ENCODE data around the gene NAA38.

NAA38 gene

DNA sequence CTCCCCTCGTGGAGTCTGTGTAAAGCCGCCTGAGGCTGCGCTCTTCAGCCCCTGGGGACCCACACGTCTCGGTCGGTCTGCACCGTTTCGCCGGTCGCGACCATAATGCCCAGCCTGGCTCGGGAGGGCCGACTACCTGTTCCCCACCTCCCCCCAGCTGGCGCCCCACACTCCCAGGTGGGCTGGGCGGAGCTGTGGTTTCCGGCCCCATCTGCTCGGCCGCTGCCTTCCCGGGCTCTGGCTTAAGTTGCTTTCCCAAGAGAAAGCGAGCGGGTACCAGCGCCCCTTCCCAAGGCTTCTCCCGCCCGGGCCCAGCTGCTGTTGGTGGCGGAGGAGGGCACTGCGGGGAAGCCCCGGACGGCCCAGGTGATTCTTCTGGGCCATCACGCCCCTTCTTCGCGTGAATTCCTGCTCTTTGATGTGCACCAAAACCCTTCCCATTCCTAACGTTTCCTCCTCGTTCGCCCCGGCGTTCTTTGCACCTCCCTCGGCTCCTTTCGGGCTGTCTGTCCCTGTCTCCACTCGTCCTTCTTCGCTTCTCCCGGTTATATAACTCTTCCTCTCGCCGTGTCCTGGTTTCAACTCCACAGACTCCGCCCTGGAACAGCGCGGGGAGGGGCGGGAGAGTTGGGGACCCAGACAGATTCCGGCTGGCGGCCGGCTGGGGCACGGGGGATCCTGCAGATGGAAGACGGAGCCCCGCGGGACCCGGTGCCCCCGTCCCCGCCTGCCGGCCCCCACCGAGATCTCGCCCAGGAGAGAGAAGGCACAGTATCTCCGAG lies 21.4 kb downstream of the NAA38 start (continued):
- TF ChIP-seq, protein P1, sequence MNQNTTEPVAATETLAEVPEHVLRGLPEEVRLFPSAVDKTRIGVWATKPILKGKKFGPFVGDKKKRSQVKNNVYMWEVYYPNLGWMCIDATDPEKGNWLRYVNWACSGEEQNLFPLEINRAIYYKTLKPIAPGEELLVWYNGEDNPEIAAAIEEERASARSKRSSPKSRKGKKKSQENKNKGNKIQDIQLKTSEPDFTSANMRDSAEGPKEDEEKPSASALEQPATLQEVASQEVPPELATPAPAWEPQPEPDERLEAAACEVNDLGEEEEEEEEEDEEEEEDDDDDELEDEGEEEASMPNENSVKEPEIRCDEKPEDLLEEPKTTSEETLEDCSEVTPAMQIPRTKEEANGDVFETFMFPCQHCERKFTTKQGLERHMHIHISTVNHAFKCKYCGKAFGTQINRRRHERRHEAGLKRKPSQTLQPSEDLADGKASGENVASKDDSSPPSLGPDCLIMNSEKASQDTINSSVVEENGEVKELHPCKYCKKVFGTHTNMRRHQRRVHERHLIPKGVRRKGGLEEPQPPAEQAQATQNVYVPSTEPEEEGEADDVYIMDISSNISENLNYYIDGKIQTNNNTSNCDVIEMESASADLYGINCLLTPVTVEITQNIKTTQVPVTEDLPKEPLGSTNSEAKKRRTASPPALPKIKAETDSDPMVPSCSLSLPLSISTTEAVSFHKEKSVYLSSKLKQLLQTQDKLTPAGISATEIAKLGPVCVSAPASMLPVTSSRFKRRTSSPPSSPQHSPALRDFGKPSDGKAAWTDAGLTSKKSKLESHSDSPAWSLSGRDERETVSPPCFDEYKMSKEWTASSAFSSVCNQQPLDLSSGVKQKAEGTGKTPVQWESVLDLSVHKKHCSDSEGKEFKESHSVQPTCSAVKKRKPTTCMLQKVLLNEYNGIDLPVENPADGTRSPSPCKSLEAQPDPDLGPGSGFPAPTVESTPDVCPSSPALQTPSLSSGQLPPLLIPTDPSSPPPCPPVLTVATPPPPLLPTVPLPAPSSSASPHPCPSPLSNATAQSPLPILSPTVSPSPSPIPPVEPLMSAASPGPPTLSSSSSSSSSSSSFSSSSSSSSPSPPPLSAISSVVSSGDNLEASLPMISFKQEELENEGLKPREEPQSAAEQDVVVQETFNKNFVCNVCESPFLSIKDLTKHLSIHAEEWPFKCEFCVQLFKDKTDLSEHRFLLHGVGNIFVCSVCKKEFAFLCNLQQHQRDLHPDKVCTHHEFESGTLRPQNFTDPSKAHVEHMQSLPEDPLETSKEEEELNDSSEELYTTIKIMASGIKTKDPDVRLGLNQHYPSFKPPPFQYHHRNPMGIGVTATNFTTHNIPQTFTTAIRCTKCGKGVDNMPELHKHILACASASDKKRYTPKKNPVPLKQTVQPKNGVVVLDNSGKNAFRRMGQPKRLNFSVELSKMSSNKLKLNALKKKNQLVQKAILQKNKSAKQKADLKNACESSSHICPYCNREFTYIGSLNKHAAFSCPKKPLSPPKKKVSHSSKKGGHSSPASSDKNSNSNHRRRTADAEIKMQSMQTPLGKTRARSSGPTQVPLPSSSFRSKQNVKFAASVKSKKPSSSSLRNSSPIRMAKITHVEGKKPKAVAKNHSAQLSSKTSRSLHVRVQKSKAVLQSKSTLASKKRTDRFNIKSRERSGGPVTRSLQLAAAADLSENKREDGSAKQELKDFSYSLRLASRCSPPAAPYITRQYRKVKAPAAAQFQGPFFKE (tag by site-specific recombination; IDR thresholded peaks at IDR 0.05; ENCODE audit: borderline replicate concordance): no peak
- TF ChIP-seq ZNF423 (tag by site-specific recombination; IDR thresholded peaks at IDR 0.05) (peak; percentile 62), GLIS1 (tag by site-specific recombination; IDR thresholded peaks at IDR 0.05) (peak; percentile 63), GLIS2 (tag by site-specific recombination; IDR thresholded peaks at IDR 0.05) (peak; percentile 88), YY2 (tag by site-specific recombination; IDR thresholded peaks at IDR 0.05) (peak; percentile 34; the same call in 1 of the 2 replicates), ZNF184 (tag by site-specific recombination; IDR thresholded peaks at IDR 0.05) (no peak), KLF8 (tag by site-specific recombination; IDR thresholded peaks at IDR 0.05) (peak; percentile 79), ZNF585B (tag by site-specific recombination; IDR thresholded peaks at IDR 0.05) (no peak), ZNF24 (tag by site-specific recombination; IDR thresholded peaks at IDR 0.05) (0 out of 2 replicates have a peak, but pooled peaks have one; percentile 23), ZNF169 (tag by site-specific recombination; IDR thresholded peaks at IDR 0.05) (no peak), ZNF548 (tag by site-specific recombination; IDR thresholded peaks at IDR 0.05) (no peak), ZFHX2 (tag by site-specific recombination; conservative IDR thresholded peaks at IDR 0.05) (no peak), ZNF133 (tag by site-specific recombination; IDR thresholded peaks at IDR 0.05) (no peak), ZNF19 (tag by site-specific recombination; IDR thresholded peaks at IDR 0.05; ENCODE audit: low read depth) (no peak), GFI1B (tag by site-specific recombination; IDR thresholded peaks at IDR 0.05) (no peak), GLI4 (tag by site-specific recombination; IDR thresholded peaks at IDR 0.05) (peak; percentile 43; the same call in 1 of the 2 replicates), ZNF837 (tag by site-specific recombination; IDR thresholded peaks at IDR 0.05) (no peak), EGR2 (tag by site-specific recombination; IDR thresholded peaks at IDR 0.05; ENCODE audit: low read depth) (no peak), BCL11A (tag by site-specific recombination; IDR thresholded peaks at IDR 0.05; ENCODE audit: low read depth) (0 out of 2 replicates have a peak, but pooled peaks have one; percentile 58), ZNF239 (tag by site-specific recombination; IDR thresholded peaks at IDR 0.05) (no peak)
- TF ChIP-seq, protein P2, sequence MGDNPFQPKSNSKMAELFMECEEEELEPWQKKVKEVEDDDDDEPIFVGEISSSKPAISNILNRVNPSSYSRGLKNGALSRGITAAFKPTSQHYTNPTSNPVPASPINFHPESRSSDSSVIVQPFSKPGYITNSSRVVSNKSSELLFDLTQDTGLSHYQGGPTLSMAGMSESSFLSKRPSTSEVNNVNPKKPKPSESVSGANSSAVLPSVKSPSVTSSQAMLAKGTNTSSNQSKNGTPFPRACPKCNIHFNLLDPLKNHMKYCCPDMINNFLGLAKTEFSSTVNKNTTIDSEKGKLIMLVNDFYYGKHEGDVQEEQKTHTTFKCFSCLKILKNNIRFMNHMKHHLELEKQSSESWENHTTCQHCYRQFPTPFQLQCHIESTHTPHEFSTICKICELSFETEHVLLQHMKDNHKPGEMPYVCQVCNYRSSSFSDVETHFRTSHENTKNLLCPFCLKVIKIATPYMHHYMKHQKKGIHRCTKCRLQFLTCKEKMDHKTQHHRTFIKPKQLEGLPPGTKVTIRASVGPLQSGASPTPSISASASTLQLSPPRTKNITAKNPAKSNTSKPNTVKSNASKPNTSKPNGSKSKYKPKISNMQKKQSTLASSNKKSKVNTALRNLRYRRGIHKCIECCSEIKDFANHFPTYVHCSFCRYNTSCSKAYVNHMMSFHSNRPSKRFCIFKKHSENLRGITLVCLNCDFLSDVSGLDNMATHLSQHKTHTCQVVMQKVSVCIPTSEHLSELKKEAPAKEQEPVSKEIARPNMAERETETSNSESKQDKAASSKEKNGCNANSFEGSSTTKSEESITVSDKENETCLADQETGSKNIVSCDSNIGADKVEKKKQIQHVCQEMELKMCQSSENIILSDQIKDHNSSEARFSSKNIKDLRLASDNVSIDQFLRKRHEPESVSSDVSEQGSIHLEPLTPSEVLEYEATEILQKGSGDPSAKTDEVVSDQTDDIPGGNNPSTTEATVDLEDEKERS (tag by site-specific recombination; IDR thresholded peaks at IDR 0.05): no peak
- TF ChIP-seq, protein P3, sequence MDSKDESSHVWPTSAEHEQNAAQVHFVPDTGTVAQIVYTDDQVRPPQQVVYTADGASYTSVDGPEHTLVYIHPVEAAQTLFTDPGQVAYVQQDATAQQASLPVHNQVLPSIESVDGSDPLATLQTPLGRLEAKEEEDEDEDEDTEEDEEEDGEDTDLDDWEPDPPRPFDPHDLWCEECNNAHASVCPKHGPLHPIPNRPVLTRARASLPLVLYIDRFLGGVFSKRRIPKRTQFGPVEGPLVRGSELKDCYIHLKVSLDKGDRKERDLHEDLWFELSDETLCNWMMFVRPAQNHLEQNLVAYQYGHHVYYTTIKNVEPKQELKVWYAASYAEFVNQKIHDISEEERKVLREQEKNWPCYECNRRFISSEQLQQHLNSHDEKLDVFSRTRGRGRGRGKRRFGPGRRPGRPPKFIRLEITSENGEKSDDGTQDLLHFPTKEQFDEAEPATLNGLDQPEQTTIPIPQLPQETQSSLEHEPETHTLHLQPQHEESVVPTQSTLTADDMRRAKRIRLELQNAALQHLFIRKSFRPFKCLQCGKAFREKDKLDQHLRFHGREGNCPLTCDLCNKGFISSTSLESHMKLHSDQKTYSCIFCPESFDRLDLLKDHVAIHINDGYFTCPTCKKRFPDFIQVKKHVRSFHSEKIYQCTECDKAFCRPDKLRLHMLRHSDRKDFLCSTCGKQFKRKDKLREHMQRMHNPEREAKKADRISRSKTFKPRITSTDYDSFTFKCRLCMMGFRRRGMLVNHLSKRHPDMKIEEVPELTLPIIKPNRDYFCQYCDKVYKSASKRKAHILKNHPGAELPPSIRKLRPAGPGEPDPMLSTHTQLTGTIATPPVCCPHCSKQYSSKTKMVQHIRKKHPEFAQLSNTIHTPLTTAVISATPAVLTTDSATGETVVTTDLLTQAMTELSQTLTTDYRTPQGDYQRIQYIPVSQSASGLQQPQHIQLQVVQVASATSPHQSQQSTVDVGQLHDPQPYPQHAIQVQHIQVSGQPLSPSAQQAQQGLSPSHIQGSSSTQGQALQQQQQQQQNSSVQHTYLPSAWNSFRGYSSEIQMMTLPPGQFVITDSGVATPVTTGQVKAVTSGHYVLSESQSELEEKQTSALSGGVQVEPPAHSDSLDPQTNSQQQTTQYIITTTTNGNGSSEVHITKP (tag by site-specific recombination; IDR thresholded peaks at IDR 0.05): peak; percentile 94
- TF ChIP-seq, protein P4, sequence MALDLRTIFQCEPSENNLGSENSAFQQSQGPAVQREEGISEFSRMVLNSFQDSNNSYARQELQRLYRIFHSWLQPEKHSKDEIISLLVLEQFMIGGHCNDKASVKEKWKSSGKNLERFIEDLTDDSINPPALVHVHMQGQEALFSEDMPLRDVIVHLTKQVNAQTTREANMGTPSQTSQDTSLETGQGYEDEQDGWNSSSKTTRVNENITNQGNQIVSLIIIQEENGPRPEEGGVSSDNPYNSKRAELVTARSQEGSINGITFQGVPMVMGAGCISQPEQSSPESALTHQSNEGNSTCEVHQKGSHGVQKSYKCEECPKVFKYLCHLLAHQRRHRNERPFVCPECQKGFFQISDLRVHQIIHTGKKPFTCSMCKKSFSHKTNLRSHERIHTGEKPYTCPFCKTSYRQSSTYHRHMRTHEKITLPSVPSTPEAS (tag by site-specific recombination; IDR thresholded peaks at IDR 0.05): no peak
- TF ChIP-seq, protein P5, sequence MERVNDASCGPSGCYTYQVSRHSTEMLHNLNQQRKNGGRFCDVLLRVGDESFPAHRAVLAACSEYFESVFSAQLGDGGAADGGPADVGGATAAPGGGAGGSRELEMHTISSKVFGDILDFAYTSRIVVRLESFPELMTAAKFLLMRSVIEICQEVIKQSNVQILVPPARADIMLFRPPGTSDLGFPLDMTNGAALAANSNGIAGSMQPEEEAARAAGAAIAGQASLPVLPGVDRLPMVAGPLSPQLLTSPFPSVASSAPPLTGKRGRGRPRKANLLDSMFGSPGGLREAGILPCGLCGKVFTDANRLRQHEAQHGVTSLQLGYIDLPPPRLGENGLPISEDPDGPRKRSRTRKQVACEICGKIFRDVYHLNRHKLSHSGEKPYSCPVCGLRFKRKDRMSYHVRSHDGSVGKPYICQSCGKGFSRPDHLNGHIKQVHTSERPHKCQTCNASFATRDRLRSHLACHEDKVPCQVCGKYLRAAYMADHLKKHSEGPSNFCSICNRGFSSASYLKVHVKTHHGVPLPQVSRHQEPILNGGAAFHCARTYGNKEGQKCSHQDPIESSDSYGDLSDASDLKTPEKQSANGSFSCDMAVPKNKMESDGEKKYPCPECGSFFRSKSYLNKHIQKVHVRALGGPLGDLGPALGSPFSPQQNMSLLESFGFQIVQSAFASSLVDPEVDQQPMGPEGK (tag by site-specific recombination; IDR thresholded peaks at IDR 0.05): no peak

Measured in HEK293 (cell line).